ENCODE measurements around the gene TUG1.

TUG1 gene

GRCh38 chr22:30968924-30969531 is at the start of gene TUG1:
Gene TUG1, plus strand, starts transcription at chr22:30969265.
- DNase-seq, result peak; percentile 99

- no peak for DNase-seq
Observed at GRCh38 chr22:30919973-30920372, 49.1 kb upstream of the TUG1 start.

DNA sequence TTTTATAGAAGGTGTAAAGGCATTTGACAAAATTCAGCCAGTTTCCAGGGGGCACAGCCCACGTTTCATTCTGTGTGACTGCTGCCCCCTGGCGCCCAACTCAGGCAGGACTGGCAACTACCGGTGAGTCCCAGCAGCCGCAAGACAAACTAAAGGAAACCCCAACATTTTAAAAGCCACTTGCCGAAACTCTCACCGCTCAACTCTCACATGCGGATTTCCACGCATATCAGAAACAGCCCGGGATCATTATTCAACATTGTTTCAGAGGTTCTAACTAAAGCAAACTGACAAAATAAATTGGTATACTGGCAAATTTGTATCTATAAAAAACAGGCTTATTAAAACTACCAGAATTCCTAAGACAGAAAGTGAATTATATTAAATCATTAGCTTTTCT is 48.7 kb upstream of the TUG1 start:
- peak; percentile 80 for DNase-seq

DNA sequence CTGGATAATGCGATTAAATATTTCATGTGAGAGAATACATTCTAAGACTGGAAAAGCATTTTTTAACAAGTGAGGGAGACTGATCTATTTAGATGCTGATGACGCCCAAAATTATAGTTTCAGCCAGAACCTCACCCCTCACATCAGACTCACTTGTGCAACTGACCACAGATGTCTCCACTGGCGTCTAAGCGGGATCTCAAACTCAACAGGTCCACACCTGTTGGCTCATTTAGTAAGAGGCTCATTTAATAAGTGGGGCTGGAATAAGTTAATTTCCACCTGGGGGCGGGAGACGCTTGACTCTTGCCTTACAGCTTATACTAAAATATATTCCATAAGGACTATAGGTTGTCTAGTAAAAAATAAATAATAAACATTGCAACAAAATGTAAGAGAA is 48.0 kb upstream of the TUG1 start:
- DNase-seq, result no peak

GRCh38 chr22:30922151-30922611 is 46.9 kb upstream of the TUG1 start:
- peak; percentile 50 for DNase-seq

GRCh38 chr22:30923168-30923900 is 45.7 kb upstream of the TUG1 start:
- peak; percentile 45 for DNase-seq

- DNase-seq, result no peak
Observed at GRCh38 chr22:30925667-30926066, 43.4 kb upstream of the TUG1 start.

- DNase-seq, result peak; percentile 10
Observed at GRCh38 chr22:30926706-30927105, 42.4 kb upstream of the TUG1 start.

DNA sequence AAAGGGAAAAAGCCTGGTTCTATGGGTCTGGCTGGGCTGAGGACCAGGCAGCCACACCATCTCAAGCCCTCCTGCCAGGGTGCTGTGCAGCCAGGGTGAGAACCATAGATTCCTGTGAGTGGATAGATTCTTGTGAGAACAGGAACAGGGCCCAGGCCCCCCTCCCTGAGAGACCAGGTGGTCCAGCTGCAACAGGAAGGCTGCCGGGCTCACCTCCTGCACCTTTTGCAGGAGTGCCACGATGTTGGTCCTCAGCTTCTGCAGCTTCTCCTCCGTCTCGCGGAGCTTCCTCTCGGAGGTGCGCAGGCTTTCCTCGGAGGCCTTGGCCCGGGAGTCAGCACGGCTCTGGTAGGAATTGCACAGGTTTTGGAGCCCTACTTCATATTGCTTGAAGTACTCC is 41.3 kb upstream of the TUG1 start:
- peak; percentile 35 for DNase-seq

DNA sequence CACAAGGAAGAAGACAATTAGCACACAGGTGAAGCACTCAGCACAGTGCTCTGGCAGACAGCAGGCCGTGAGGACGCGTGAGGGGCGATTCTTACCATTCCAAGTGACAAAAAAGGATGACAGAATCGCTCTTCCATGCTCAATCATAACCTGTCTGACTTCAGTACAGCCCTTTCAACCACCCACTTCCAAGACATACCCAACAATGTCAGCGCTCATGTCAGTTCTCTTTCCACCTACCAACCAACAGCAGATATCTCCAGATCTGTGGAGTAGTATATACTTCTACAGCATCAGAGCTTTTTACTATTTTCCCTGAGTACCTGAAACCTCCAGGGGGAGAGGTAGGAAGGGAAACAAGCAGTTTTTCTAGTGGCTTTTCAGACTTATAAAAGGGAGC is 40.7 kb upstream of the TUG1 start:
- peak; percentile 34 for DNase-seq

DNA sequence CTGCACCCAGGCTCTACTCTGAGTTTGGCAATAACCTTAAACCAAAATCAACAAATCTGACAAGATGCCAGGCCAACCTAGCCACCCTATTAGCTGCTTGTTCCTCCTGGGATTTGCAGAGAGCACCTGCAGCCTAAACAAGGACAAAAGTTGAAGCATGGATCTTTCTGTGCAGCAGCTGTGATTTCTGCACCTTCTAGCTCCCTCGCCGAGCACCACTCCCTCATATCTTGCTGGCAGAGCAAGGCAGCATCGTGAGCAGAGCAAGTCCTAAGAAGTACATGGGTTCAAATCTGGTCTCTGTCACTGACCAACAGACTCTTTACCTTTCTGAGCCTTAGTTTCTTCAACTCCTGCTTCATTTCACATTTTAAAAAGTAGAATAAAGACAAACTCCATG is 38.8 kb upstream of the TUG1 start:
- peak; percentile 17 for DNase-seq

- DNase-seq, result no peak
Observed at GRCh38 chr22:30931541-30932300, 37.3 kb upstream of the TUG1 start.

- no peak for DNase-seq
Observed at GRCh38 chr22:30932661-30933060, 36.4 kb upstream of the TUG1 start.

- DNase-seq, result no peak
Observed at GRCh38 chr22:30933457-30933856, 35.6 kb upstream of the TUG1 start.

- DNase-seq, result no peak
Observed at GRCh38 chr22:30934053-30934452, 35.0 kb upstream of the TUG1 start.

DNA sequence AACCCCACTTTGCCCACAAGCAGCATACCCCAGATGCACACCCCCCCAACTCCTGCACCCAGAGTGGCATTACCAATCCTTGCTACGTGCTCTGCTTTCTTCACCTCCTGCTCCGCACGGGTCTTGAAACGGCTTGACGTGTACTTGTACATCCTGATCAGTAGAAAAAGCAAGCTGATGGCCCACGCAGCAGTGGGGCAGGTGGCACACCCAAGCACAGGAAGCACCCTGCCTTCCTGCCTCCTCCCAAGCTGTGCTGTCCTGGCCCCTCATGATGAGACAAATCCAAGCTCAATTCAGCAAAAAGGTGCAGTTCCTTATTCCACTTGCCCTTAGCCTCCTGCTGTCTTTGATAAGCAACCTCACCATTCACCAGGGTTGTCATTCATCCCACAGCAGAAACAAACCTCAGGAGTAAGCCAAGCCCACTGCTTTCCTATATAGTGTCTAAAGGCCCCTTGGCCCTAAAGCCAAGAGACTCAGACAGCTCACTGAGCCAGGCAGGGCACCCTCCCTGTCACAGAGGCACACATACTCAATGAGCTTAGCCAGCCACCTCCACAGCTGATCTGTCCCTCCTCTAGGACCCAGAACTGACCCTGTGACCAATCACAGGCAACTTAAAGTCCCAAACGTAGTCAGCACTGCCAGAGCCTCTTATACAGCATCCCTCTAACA is 28.2 kb upstream of the TUG1 start:
- DNase-seq, result no peak

DNA sequence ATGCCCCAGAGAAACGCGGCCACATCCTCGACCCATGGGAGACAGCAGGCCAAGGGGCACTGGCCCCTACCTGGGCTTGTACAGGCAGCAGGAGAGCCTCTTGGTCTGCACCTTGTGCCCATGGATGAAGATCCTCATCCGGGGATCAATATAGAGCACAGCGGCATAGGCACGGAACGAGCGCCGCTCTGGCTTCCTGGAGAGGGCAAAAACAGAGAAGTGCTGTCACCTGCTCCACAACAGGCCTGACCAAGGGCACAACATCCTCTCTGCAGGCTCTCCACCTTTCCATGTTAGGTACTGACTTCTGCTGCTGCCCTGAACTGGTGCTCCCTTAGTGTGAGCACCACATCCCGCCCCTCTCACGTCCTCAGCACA is 27.7 kb upstream of the TUG1 start:
- DNase-seq, result no peak

GRCh38 chr22:30943368-30943767 is 25.7 kb upstream of the TUG1 start:
- no peak for DNase-seq

DNA sequence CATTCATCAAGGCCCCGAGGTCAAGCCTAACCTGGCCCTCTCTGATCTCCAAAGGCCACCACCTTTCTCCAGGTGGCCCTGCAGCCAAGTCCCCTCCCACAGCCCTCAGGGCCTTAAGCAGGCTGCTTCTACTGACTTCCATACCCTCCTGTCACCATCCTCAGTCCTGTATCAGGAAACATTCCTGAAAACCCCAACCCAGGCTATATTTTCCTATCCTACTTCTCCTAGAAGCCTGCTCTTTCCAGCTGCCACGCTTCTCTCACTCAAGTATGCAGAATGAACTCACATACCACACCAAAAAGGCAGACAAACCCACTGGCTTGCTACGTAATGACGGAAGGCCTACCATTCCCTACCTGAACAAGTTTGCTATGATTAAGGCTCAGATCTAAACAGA is 24.1 kb upstream of the TUG1 start:
- no peak for DNase-seq

DNA sequence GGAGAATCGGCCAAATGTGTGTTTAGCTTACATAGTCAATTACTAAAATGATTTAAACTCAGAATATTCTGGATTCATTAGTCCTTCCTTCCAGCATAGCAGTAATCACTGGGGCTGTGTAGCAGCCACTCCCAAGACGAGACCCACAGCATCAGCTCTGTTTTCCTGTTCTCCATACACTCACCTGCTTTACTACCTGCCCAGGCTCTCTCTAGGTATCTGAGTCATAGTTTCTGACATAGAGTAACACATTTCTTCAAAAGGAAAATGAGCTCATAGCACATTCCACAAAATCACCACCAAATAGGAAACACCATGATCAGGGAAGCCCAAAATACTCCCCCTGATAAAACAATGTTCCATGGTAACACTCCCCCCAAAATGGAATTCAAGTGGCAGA is 23.4 kb upstream of the TUG1 start:
- DNase-seq, result no peak

- DNase-seq, result no peak
Observed at GRCh38 chr22:30946354-30946753, 22.7 kb upstream of the TUG1 start.

GRCh38 chr22:30947173-30947815 is 21.8 kb upstream of the TUG1 start:
- DNase-seq, result peak; percentile 75

All from islet precursor cell (in vitro differentiated cells).